GOT3 (cell line): ENCODE results near the gene NARS2.
"Not testable (repeated sequence)": the region's sequence is repeated elsewhere in the genome, so short reads cannot be mapped to it uniquely, and the experiment has no call there.

Experiments used
- DNase-seq: peaks from one replicate; lab custom pipeline; 2025; ENCODE audit warnings: mixed read lengths; lab: John Stamatoyannopoulos, UW

The NARS2 gene

GRCh38 chr11:78541537-78541936 is 33.1 kb downstream of the NARS2 start:
- no peak for DNase-seq

- DNase-seq = no peak
These were observed 34.4 kb downstream of the NARS2 start for GRCh38 chr11:78540256-78540655.

GRCh38 chr11:78539506-78539905 is 35.2 kb downstream of the NARS2 start:
- no peak for DNase-seq

GRCh38 chr11:78536933-78537332 is 37.7 kb downstream of the NARS2 start:
- DNase-seq = no peak

GRCh38 chr11:78535920-78536319 is 38.7 kb downstream of the NARS2 start:
- DNase-seq = no peak

GRCh38 chr11:78535027-78535426 is 39.6 kb downstream of the NARS2 start:
- DNase-seq = no peak

GRCh38 chr11:78533399-78533798 is 41.3 kb downstream of the NARS2 start:
- DNase-seq = no peak

- no peak for DNase-seq
These were observed 41.7 kb downstream of the NARS2 start for GRCh38 chr11:78532991-78533390.

GRCh38 chr11:78526497-78527146 is 48.0 kb downstream of the NARS2 start:
- DNase-seq = no peak

GRCh38 chr11:78525720-78526119 is 48.9 kb downstream of the NARS2 start:
- DNase-seq = no peak

GRCh38 chr11:78520230-78520629 is 54.4 kb downstream of the NARS2 start:
- no peak for DNase-seq

- DNase-seq = no peak
These were observed 58.4 kb downstream of the NARS2 start for GRCh38 chr11:78516281-78516680.

- DNase-seq = no peak
These were observed 59.7 kb downstream of the NARS2 start for GRCh38 chr11:78514922-78515502.

GRCh38 chr11:78513085-78513484 is 61.6 kb downstream of the NARS2 start:
- not testable (repeated sequence) for DNase-seq

GRCh38 chr11:78510597-78510996 is 64.1 kb downstream of the NARS2 start:
- no peak for DNase-seq

GRCh38 chr11:78510025-78510596 is 64.6 kb downstream of the NARS2 start:
- DNase-seq = no peak

- no peak for DNase-seq
These were observed 70.0 kb downstream of the NARS2 start for GRCh38 chr11:78504708-78505107.

- DNase-seq = no peak
These were observed 70.5 kb downstream of the NARS2 start for GRCh38 chr11:78504181-78504580.

GRCh38 chr11:78499971-78500370 is 74.7 kb downstream of the NARS2 start:
- DNase-seq = no peak

GRCh38 chr11:78497293-78497692 is 77.4 kb downstream of the NARS2 start:
- no peak for DNase-seq

- no peak for DNase-seq
These were observed 81.2 kb downstream of the NARS2 start for GRCh38 chr11:78493413-78493975.

GRCh38 chr11:78492973-78493372 is 81.7 kb downstream of the NARS2 start:
- no peak for DNase-seq

- DNase-seq = no peak
These were observed 85.5 kb downstream of the NARS2 start for GRCh38 chr11:78489184-78489583.
